H1 (cell line): ENCODE data around the gene PARG. TPM values are rescaled to one million over a fixed set of nuclear protein-coding genes. Genes with fewer than 3 reads are reported as not detected.
"Not testable (repeated sequence)": the region's sequence is repeated elsewhere in the genome, so short reads cannot be mapped to it uniquely, and the experiment has no call there.

ENCODE experiments used
- CTCF ChIA-PET: fragments of 300-600 bp; sonication (Branson Sonifier 250); formaldehyde crosslinking; loops from one replicate; lab custom pipeline; 2021; ENCODE audit not compliant: partially characterized antibody; lab: Charles Lee
- POLR2A ChIA-PET: fragments of 300-600 bp; sonication (Branson Sonifier 250); formaldehyde crosslinking; loops from one replicate; lab custom pipeline; 2021; ENCODE audit warnings: inconsistent platforms; ENCODE audit not compliant: partially characterized antibody; lab: Charles Lee
- DNase-seq, 2 experiments: peaks; one replicate each; pipeline versions ENCODE4 v3.0.0 to v3.0.0-alpha.2; 2010 to 2022; ENCODE audit warnings: low spot score in 2 of 2, low read depth in 1 of 2, mixed read lengths in 1 of 2
- FAIRE-seq: peaks from 2 replicates; lab custom pipeline; 2011; peaks lifted over from hg19 to GRCh38; lab: Jason Lieb, UNC
- H2AFZ ChIP-seq: 2 replicates; pipeline ENCODE4 v1.8.1; 2012; ENCODE audit warnings: low read length, inconsistent platforms
- H2AK5ac ChIP-seq: 2 replicates; pipeline ENCODE4 v1.6.1; 2013; ENCODE audit warnings: low read depth, low read length
- H2BK120ac ChIP-seq: replicated peaks from 2 replicates; pipeline ENCODE3; 2013; ENCODE audit warnings: low read depth, low read length, inconsistent platforms
- H2BK12ac ChIP-seq: 2 replicates; pipeline ENCODE4 v1.6.1; 2013; ENCODE audit warnings: low read depth, low read length
- H2BK15ac ChIP-seq: 2 replicates; pipeline ENCODE4 v1.6.1; 2013; ENCODE audit warnings: low read length
- H2BK20ac ChIP-seq: 2 replicates; pipeline ENCODE4 v1.6.1; 2013; ENCODE audit warnings: low read length
- H2BK5ac ChIP-seq: 2 replicates; pipeline ENCODE4 v1.6.1; 2013; ENCODE audit warnings: low read depth, low read length
- H3K14ac ChIP-seq: 2 replicates; pipeline ENCODE4 v1.6.1; 2013; ENCODE audit warnings: inconsistent platforms; ENCODE audit not compliant: insufficient read length
- H3K18ac ChIP-seq: 2 replicates; pipeline ENCODE4 v1.6.1; 2013; ENCODE audit warnings: low read length; ENCODE audit errors: extremely low read depth
- H3K23ac ChIP-seq: 2 replicates; pipeline ENCODE4 v1.6.1; 2013; ENCODE audit warnings: inconsistent platforms; ENCODE audit not compliant: insufficient read length
- H3K23me2 ChIP-seq: 2 replicates; pipeline ENCODE4 v1.6.1; 2013; ENCODE audit warnings: low read depth, low read length
- H3K27ac ChIP-seq: 2 replicates; pipeline ENCODE4 v1.6.1; 2011; ENCODE audit warnings: low read depth, low read length, inconsistent platforms
- H3K27me3 ChIP-seq, 4 experiments: replicated peaks in 1 of 4; 1 replicate in 1 of 4; 2 replicates in 3 of 4; pipeline versions ENCODE4 v1.6.1 to v1.8.1; 2011 to 2013; ENCODE audit warnings: low read length in 3 of 4, mild to moderate bottlenecking in 3 of 4, inconsistent platforms in 2 of 4, mixed read lengths in 2 of 4, moderate library complexity in 1 of 4; ENCODE audit not compliant: control insufficient read depth in 3 of 4, insufficient read depth in 3 of 4; ENCODE audit errors: extremely low read depth in 1 of 4
- H3K36me3 ChIP-seq, 4 experiments: 2 replicates each; pipeline versions ENCODE4 v1.6.1 to v1.8.1; 2011 to 2013; ENCODE audit warnings: mild to moderate bottlenecking in 4 of 4, low read length in 3 of 4, moderate library complexity in 2 of 4, control low read depth in 1 of 4, inconsistent platforms in 1 of 4; ENCODE audit not compliant: insufficient read depth in 4 of 4, control insufficient read depth in 2 of 4
- H3K4ac ChIP-seq: replicated peaks from 2 replicates; pipeline ENCODE3; 2013; ENCODE audit warnings: low read length, low read depth, mixed read lengths, inconsistent platforms; ENCODE audit not compliant: insufficient read length
- H3K4me1 ChIP-seq, 4 experiments: replicated peaks in 1 of 4; 1 replicate in 1 of 4; 2 replicates in 3 of 4; pipeline versions ENCODE4 v1.6.1 to v1.8.1; 2011 to 2013; ENCODE audit warnings: low read length in 3 of 4, inconsistent platforms in 2 of 4, mixed read lengths in 1 of 4; ENCODE audit not compliant: insufficient read depth in 4 of 4, control insufficient read depth in 3 of 4
- H3K4me2 ChIP-seq, 2 experiments: 2 replicates each; pipeline versions ENCODE4 v1.6.1 to v1.8.1; 2011 to 2013; ENCODE audit warnings: low read depth in 2 of 2, low read length in 2 of 2, control low read depth in 1 of 2, inconsistent platforms in 1 of 2, mild to moderate bottlenecking in 1 of 2; ENCODE audit not compliant: insufficient read depth in 1 of 2
- H3K4me3 ChIP-seq, 4 experiments: fragments of 200-600, 300-600 bp in 1 of 4; sonication (generic), shearing (Covaris generic), sonication (Bioruptor Twin) in 1 of 4; 2 replicates each; pipeline versions ENCODE4 v1.5.1 to v1.8.1; 2011 to 2016; ENCODE audit warnings: low read length in 4 of 4, low read depth in 3 of 4, control low read depth in 2 of 4, inconsistent platforms in 2 of 4, mild to moderate bottlenecking in 2 of 4, mixed read lengths in 1 of 4, moderate library complexity in 1 of 4; ENCODE audit not compliant: insufficient read depth in 2 of 4; ENCODE audit errors: extremely low read depth in 1 of 4
- H3K56ac ChIP-seq: replicated peaks from 2 replicates; pipeline ENCODE3; 2013; ENCODE audit warnings: low read depth, mild to moderate bottlenecking, mixed read lengths, low read length, inconsistent platforms; ENCODE audit not compliant: insufficient read length
- H3K79me1 ChIP-seq: 2 replicates; pipeline ENCODE4 v1.6.1; 2013; ENCODE audit warnings: low read depth, low read length, control low read depth
- H3K79me2 ChIP-seq, 2 experiments: 2 replicates each; pipeline versions ENCODE4 v1.6.1 to v1.8.1; 2012 to 2013; ENCODE audit warnings: low read length in 2 of 2, mild to moderate bottlenecking in 2 of 2, inconsistent platforms in 1 of 2; ENCODE audit not compliant: insufficient read depth in 2 of 2, control insufficient read depth in 1 of 2
- H3K9ac ChIP-seq, 4 experiments: replicated peaks in 1 of 4; 1 replicate in 1 of 4; 2 replicates in 3 of 4; pipeline versions ENCODE4 v1.6.1 to v1.8.1; 2011 to 2013; ENCODE audit warnings: low read depth in 3 of 4, low read length in 3 of 4, control low read depth in 2 of 4, mild to moderate bottlenecking in 2 of 4, moderate library complexity in 2 of 4, inconsistent platforms in 1 of 4; ENCODE audit errors: extremely low read depth in 1 of 4
- H3K9me3 ChIP-seq, 2 experiments: 2 replicates each; pipeline versions ENCODE4 v1.6.1 to v1.8.1; 2012 to 2013; ENCODE audit warnings: mild to moderate bottlenecking in 2 of 2, moderate library complexity in 2 of 2, control low read depth in 1 of 2, inconsistent platforms in 1 of 2, low read depth in 1 of 2, low read length in 1 of 2, mixed read lengths in 1 of 2; ENCODE audit not compliant: insufficient read depth in 2 of 2
- H4K20me1 ChIP-seq, 2 experiments: replicated peaks in 1 of 2; 2 replicates each; pipeline versions ENCODE3 to v1.8.1; 2011 to 2013; ENCODE audit warnings: inconsistent platforms in 2 of 2, low read length in 2 of 2, mild to moderate bottlenecking in 1 of 2; ENCODE audit not compliant: insufficient read depth in 2 of 2, control insufficient read depth in 1 of 2
- H4K5ac ChIP-seq: 2 replicates; pipeline ENCODE4 v1.6.1; 2013; ENCODE audit warnings: low read length, low read depth, mixed read lengths, inconsistent platforms; ENCODE audit not compliant: insufficient read length
- H4K8ac ChIP-seq: 2 replicates; pipeline ENCODE4 v1.8.0; 2013; ENCODE audit warnings: mild to moderate bottlenecking, moderate library complexity, low read length, inconsistent platforms; ENCODE audit not compliant: insufficient read depth; ENCODE audit errors: extremely low read depth
- H4K91ac ChIP-seq: replicated peaks from 2 replicates; pipeline ENCODE3; 2013; ENCODE audit warnings: low read length, mixed read lengths, inconsistent platforms; ENCODE audit not compliant: insufficient read length
- WGBS, 2 experiments: shearing (Covaris generic) in 1 of 2; methylation state at CpG; one replicate each; pipeline versions ENCODE4 v1.1.6 to v1.1.7; 2013 to 2015; ENCODE audit warnings: low lambda C conversion rate in 2 of 2, mixed read lengths in 2 of 2, inconsistent platforms in 1 of 2, low coverage in 1 of 2, missing lambda C conversion rate in 1 of 2; ENCODE audit not compliant: insufficient replicate concordance in 2 of 2, insufficient coverage in 1 of 2, insufficient read length in 1 of 2; ENCODE audit errors: extremely low coverage in 1 of 2, missing lambda C conversion rate in 1 of 2; 5-methylcytosine and 5-hydroxymethylcytosine counted together
- polyA plus RNA-seq, 7 experiments: library from polyadenylated mRNA; depleted of rRNA in 3 of 7; stranded (reverse) in 5 of 7; unstranded in 2 of 7; fragments of >200 nt in 5 of 7; fragments of 200-250 nt in 2 of 7; gene quantifications; 1 replicate in 5 of 7; 2 replicates in 1 of 7; 4 replicates in 1 of 7; pipeline versions ENCODE4 v1.2.1 to v1.2.3, GENCODE V29; 2011 to 2013; ENCODE audit warnings: missing spikeins in 2 of 7, mixed read lengths in 2 of 7
- total RNA-seq: library from RNA; stranded (reverse); fragmentation: NEBNext Ultra II Directional; extraction: Animal tissue kit (Norgen Biotek cat#: 25700); gene quantifications from 2 replicates; pipeline ENCODE4 v1.2.1, GENCODE V29; 2021

Gene PARG
- total and polyA plus RNA-seq, 2 of the 8 experiments (the other 6 are each of a cell fraction or from before 2014, with no cell fraction given), result 13.3 to 56.2 TPM

DNA sequence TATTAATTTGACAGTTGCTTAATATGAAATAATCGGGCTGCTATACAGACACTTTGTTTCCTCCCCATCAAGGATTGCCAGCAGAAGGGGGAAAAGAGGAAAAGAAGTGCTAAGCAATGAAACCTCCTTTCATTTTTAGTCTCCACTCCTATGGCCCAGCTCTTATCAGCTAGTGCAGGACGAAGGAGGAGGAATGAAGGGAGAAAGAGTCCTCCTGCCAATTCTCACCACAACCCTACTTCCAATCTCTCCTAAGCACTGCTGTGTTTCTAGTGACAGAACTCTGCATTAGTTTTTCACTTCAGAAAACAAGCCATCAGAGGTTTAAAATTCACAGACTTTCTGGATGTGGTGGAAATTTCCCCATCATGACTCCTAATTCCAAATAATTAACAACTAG is 41.8 kb downstream of the PARG start:
- H2BK12ac ChIP-seq, H3K79me1 ChIP-seq, H3K9ac ChIP-seq, H3K23me2 ChIP-seq, H3K14ac ChIP-seq, H3K4me1 ChIP-seq, H3K23ac ChIP-seq, H2BK5ac ChIP-seq, H4K20me1 ChIP-seq, H2AK5ac ChIP-seq, H3K27me3 ChIP-seq, H3K9me3 ChIP-seq, FAIRE-seq, H2AFZ ChIP-seq, H3K18ac ChIP-seq, CTCF ChIA-PET, H2BK15ac ChIP-seq, H3K56ac ChIP-seq, H3K4me2 ChIP-seq, POLR2A ChIA-PET, H4K8ac ChIP-seq, H3K36me3 ChIP-seq, H3K4me3 ChIP-seq, H3K79me2 ChIP-seq, H2BK120ac ChIP-seq, H4K5ac ChIP-seq, DNase-seq, H3K4ac ChIP-seq, H2BK20ac ChIP-seq, H3K27ac ChIP-seq, H4K91ac ChIP-seq: not testable (repeated sequence)
- WGBS, 2 experiments, result no CpG with 5 or more reads among the region's 2 CpGs

DNA sequence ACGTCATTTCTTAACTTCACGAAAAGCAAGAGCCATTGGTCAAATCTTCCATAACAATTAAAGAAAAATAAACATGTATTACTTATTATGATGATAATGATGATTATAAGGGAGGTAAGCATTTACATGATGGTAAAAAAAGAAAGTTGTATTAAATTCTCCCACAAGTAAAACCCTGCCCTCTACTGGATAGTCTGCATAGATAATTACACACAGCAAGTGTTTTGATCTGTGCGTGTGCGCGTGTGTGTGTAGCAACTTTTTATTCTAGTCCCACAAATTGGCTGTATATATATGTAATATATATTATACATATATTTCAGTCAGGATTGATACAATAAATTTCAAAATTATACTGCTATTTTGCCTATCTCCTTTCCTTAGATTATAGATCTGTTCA is 51.8 kb downstream of the PARG start:
- CTCF ChIA-PET, POLR2A ChIA-PET, FAIRE-seq, H3K36me3 ChIP-seq, H3K23ac ChIP-seq, H4K5ac ChIP-seq, H4K8ac ChIP-seq, H3K9me3 ChIP-seq, H2AK5ac ChIP-seq, H2BK20ac ChIP-seq, H3K14ac ChIP-seq, H3K56ac ChIP-seq, H4K20me1 ChIP-seq, H3K79me1 ChIP-seq, H3K4me1 ChIP-seq, H4K91ac ChIP-seq, H3K4me3 ChIP-seq, H3K79me2 ChIP-seq, H2BK12ac ChIP-seq, H3K4ac ChIP-seq, H3K27ac ChIP-seq, H3K23me2 ChIP-seq, H2BK120ac ChIP-seq, H2AFZ ChIP-seq, H2BK5ac ChIP-seq, H3K27me3 ChIP-seq, H3K18ac ChIP-seq, H3K4me2 ChIP-seq, H2BK15ac ChIP-seq, DNase-seq, H3K9ac ChIP-seq: not testable (repeated sequence)
- 94% methylated on average over 5 of the region's 5 CpGs; no CpG with 5 or more reads in 1 of the 2 experiments for WGBS, 2 experiments
